ENCODE results near the gene CDC42BPA.
"Not testable (repeated sequence)": the region's sequence is repeated elsewhere in the genome, so short reads cannot be mapped to it uniquely, and the experiment has no call there.

Gene CDC42BPA

DNA sequence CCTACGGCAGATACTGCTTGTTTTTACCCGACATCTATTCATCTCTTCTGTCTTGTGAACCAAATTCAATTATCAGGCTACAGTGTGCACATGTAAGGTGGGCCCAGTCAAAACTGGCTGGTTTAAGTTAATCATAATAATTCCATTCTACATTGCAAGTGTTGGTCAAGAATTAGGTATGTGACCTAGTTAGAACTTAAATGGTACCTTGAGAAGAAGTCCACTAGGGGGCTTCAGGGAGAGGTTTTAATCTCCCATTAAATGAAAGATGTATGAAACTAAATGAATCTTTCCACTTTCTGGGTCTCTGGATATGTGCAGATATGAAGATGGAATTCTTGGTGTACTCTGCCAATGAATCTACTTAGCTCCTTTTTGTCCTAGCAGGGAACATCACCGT is 187.1 kb downstream of the CDC42BPA start:
- DNase-seq (ENCODE audit: low read depth in 2 of 2): no peak

DNA sequence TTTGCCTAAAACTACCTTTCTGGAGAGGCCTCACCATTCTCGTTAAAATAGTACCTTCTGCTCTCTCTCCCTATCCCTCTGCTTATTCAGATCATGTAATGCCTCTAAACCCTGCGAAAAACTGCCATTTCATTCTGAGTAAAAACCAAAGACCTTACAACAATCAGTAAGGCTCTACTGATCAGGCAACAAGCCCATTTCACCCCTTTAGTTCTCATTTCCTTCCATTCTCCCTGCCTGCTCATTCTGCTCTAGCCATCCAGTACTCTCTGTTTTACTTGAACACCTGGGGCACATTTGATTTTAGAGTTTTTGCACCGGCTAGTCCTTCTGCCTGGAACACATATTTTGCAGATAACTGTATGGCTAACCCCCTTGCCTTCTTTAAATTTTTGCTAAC is 190.4 kb downstream of the CDC42BPA start:
- DNase-seq (ENCODE audit: low read depth in 2 of 2): no peak

DNA sequence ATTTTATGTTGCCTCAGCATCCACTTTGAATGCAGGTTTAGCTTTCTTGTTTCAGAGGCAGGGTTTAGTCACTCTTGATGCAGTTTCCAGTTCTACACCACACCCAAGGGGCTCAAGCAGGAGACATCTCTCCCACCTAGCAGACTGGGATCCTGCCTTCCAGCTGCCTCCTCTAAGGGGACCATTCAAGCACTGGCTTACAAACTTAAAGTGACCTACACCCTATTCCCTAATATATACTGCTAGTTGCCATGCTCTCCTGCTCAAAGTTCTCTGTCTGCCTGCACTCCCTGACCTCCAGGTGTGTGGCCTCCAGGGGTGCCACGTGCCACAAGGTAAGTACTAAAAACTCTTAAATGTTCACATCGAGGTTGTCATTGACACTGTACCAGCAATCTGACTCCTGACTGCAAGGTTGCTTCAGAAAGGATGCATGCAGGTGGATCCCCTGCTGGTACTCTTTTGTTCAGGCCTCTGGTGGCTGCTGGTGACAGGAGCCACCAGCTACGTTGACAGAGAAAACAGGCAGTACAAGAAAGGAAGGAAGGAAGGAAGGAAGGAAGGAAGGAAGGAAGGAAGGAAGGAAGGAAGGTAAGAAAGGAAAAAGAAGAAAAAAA is 192.3 kb downstream of the CDC42BPA start:
- DNase-seq (ENCODE audit: low read depth in 2 of 2): no peak

DNA sequence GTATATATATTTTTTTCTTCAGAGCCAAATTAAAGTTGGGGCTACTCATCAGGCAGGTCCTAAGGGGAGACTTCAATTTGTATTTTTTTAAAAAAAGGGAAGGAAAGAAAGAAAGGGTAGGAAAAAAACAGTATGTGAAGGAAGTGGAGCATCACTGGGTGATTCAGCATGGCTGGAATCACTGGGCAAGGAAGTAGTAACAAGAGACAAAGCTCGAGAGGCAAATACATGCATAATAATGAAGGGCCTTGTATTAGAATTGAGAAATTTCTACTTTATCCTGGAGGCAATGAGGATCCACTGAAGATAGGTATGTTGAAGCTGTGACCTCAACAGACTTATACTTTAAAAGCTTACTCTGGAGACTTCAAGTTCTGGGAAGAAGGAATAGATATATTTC is 193.8 kb downstream of the CDC42BPA start:
- DNase-seq (ENCODE audit: low read depth in 2 of 2): no peak

DNA sequence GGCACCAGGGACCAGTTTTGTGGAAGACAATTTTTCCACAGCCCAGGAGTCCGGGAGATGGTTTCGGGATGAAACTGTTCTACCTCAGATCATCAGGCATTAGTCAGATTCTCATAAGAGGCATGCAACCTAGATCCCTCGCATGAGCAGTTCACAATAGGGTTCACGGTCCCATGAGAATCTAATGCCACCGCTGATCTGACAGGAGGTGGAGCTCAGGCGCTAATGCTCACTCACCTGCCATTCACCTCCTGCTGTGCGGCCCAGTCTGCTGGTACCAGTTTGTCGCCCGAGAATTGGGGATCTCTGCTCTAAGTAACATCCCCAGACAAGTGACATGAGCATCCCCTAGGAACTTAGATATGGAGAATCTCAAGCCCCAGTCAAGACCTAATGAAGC is 197.5 kb downstream of the CDC42BPA start:
- no peak for DNase-seq (ENCODE audit: low read depth in 2 of 2)

DNA sequence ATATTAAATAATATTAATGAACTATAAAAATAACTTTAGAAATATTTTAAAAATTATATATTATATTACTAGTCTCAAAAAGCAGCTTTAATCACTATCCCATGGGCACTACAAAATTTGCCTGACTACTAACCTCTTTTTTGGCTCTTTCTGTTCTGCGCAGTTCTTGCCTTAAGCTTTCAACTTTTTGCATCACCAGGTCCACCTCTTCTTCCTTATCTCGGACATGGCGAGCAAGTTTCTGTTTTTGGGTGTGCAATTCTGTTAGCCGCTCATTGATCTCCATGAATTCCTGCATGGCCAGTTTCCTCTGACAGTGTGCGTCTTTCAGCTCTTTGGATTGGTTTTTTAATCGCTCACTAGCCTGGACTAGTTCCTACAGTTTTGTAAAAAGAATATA is 205.8 kb downstream of the CDC42BPA start:
- DNase-seq (ENCODE audit: low read depth in 2 of 2): no peak

DNA sequence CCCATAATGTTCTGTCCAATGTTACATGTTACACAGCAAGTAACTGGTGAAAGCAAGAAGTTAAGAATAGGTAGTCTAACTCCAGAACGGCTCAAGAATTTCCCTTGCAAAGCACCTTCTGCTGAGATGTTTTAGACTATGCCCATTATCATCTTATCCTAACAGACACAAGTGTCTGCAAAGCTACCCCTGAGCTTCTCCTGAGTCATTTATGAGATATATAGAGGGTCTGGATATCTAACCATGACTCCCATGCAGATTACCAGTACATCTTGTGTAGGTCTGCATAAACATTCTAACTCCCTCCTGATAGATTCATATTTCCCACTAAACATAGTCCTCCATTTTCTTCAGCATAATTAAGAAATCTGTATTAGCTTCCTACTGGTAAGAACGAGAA is 206.5 kb downstream of the CDC42BPA start:
- no peak for DNase-seq (ENCODE audit: low read depth in 2 of 2)

DNA sequence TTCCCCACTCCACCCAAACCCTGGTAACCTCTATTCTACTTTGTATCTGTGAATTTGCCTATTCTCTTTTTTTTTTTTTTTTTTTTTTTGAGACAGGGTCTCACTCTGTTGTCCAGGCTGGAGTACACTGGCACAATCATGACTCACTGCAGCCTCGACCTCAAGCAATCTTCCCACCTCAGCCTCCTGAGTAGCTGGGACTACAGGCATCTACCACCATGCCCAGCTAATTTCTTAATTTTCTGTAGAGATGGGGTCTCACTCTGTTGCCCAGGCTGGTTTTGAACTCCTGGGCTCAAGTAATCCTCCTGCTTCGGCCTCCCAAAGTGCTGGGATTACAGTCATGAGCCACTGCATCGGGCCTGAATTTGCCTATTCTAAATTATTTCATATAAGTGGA is 213.0 kb downstream of the CDC42BPA start:
- DNase-seq (ENCODE audit: low read depth in 2 of 2): not testable (repeated sequence)

DNA sequence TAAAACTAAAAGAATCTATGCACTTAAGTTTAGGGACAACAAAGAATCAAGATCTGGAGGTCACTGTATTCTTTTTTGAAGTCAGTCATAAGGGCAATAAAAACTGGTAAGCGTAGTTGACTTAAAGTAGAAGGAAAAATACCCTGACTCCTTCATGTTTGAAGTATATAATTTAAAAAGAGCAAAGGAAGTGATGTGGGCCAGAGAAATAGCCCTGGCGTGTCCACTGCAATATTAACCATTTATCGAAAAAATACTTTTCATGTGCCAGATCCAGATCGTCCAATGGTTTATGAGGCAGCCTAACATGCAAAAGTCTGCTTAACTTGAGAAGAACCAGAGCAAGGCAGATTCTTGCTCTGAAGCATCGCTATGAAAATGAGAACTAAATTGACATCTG is 216.2 kb downstream of the CDC42BPA start:
- no peak for DNase-seq (ENCODE audit: low read depth in 2 of 2)

DNA sequence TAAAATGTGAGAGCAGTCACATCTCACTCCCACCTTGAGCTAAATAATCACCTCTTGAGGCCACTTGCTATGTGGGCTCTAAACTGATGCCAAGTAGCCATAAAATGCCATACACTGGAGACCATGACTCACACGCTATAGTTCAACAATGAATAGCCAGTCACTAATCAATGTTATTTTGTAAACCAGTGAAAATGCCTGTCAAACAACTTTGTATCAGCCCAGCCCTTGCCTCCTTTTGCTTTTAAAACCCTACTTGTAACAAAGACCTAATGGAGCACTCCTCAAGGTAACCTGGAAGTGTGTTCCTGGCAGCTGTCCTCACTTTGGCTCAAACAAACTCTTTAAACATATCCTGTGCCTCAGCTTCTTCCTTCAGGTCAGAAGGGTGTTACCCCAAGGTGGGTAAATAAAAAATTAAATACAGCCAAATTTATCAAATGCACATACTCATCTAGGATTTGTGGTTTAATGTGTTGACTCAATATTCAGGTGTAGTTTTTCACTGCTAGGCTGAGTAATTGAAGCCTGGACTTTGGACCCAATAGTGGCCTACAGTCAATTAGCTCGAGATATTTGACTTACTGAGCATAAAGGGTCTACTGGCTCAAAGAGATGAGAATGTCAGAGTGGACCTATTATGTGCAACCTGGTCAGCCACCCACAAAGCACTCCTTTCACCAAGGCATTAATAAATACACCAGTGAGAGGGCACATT is 223.9 kb downstream of the CDC42BPA start:
- DNase-seq (ENCODE audit: low read depth in 2 of 2): no peak

DNA sequence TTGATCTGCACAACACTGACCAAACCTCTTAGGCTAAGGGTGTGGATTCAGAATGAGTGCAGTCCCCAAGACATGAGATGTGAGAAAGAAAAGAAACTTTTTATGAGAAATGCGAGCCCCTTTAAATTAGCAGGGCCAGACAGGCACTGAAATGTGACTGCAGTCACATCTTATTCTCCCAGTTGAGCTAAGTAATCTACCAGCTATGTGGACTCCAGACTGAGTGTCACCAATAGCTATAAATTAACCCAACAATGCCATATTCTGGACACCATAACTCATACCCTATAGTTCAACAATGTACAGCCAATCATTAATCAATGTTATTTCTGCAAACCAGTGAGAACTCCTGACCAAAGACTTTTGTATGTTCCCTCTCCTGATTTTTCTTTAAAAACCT is 225.0 kb downstream of the CDC42BPA start:
- DNase-seq (ENCODE audit: low read depth in 2 of 2): no peak

DNA sequence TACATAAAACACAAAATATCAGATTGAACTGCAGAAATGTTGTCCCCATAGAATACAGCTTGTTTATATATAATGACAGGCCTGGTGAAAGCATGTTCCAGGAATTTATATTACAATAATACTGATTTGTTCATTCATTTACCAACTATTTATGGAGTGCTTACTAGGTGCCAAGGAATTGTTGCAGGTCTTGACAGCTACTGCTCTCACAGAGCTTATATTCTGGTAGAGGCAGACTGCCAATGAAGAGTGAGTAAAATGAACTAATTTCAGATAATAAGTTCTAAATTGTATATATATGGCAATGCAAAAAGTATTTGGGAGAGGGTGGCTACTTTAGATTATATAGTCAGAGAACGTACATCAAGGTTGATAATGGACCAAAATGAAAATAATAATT is 226.2 kb downstream of the CDC42BPA start:
- DNase-seq (ENCODE audit: low read depth in 2 of 2): no peak

DNA sequence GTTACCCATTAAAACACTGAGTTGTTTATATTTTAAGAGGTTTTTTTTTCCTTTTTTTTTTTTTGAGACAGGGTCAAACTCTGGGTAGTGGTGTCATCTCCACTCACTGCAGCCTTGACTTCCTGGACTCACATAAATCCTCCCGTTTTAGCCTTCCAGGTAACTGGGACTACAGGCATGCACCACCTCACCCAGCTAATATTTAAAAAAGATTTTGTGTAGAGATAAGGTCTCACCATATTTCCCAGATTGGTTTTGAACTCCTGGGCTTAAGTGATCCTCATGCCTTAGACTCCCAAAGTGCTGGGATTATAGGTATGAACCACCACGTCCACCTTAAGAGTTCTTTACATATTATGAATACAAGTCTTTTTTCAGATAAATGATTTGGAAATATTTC is 231.7 kb downstream of the CDC42BPA start:
- no peak for DNase-seq (ENCODE audit: low read depth in 2 of 2)

DNA sequence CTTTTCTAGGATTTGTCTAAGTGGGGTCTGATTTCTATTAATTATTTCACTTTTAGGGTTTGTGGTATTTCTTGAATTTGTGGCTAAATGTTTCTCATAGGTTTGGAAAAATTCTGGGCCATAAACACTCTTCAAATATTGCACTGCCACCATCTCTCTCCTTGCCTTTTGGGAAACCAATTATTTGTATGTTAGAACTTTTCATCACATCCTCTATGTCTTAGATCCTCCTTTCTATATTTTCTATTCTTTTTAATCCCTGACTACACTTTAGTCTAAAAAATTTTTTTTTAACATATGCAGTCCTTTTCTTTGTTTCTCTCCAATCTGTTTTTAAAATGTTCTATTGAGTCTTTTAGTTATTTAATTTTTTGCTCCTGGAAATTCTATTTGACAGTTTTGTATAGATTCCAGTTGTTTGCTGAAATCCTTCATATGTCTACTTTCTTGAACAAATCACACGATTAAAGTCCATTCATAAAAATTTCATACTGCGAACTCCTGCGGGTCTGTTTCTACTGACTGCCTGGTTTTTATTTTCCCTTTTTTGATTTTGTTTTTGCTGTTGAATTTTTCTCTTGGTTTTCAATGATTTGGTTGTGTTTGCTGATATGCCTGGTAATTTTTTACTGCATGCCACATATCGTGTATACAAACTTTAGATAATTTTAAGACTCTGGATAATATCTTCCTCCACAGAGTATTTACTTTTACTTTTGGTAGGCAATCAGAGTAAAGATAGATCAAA is 235.1 kb downstream of the CDC42BPA start:
- no peak for DNase-seq (ENCODE audit: low read depth in 2 of 2)

DNA sequence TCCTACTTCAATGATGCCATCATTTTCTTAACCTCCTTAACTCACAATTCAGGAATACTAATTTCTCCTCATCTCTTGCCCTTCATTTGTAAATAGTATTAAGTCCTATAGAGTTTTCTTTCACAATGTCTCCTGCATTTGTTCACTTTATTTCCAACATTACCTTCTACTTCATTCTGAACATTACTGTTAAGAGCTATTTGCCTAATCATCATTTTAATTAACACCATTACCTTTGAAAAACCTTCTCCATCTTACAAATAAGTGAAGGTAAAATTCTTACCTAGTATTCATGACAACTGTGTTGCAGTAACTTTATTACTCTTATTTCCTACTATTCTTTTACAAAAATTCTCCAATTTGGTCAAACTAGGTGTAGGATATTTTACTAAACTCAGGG is 240.5 kb downstream of the CDC42BPA start:
- DNase-seq (ENCODE audit: low read depth in 2 of 2): no peak

DNA sequence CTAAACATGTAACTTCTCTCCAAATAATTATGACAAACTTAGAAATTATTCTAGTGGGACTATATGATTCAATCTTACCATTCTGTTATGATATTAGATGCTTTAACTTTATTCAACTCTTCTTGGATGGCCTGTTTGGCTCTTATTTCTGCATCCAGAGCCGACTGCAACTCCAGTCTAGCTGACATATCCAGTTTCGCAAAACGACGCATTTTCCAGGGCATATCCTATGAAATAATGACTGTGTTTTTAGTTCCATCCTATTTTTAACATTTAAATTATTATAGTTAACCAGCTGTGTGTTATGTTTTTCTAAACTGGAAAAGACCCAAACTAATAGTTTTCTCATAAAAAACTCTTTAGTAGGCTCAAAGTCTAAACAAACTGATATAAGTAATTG is 244.5 kb downstream of the CDC42BPA start:
- DNase-seq (ENCODE audit: low read depth in 2 of 2): no peak

DNA sequence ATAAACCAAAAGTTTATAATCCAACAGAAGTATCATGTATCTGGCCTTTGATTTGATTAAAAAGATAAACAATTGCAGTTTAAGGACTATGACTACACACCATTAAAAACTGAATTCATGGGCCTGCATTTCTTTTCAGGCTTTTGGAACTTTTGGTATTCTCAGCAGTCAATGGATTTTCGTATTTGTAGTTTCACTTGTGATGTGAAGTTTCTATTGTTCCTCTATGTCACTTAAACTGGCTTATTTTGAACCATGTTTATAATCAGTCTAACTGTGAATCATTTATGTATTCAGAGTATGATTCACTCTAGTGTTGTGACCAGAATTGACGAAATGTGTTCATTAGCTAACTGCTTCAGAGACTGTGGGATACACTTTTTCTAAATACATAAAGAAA is 245.3 kb downstream of the CDC42BPA start:
- no peak for DNase-seq (ENCODE audit: low read depth in 2 of 2)

DNA sequence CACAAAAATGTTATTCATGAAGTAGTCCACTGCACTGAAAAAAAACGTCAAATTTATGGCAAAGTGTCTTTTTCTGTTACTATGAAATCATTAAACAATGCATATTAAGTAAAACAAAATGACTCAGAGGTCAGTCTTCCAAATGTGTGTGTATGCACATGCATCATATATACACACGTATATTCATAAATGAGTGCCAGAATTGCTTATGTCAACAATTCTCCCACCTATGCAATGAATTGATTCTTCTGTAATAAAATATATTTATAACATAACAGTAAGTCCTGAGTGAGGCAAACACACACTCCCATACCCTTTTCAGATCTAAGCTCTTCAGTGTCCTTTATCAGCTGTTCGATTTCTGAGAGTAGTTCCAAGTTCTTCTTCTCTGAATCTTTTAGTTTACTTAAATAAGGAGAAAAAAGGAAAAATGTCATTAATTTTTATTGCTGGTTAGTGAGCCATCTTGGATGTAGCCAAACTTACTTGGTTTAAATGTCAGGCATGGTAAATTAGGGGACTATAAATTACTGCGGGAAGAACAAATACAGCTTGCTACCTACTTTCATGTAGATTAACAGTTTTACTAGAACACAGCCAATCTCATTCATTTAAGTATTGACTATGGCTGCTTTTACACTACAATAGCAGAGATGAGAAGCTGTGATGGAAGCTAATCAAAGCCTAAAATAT is 246.3 kb downstream of the CDC42BPA start:
- DNase-seq (ENCODE audit: low read depth in 2 of 2): no peak

DNA sequence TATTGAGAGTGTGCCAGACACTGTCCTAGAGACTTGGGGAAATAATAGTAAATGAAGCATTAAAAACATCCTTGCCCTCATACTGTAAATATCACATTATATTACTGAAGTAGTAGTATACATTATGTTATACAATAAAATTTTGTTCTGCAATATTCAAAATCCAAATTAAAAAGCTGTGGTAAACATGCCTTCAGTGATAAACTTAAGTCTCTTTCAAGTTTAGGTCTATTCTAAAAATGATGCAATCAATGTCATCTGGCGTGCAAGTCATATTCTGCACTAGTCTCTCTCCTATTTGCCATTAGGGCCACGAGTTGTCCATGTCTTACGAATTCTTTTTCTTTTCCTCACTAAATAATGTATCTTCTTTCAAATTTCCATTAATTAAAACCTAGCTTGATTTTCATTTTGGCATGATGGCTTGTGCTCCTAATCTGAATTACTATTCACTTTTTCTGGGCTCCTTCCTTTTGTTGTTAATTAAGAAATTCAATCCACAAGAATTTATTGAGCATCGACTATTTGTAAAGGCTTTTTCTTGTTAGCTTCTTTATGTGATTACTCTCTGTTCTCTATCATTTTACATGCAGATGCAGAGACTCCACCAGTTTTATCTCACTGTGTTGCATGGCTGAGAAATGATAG is 247.5 kb downstream of the CDC42BPA start:
- no peak for DNase-seq (ENCODE audit: low read depth in 2 of 2)

DNA sequence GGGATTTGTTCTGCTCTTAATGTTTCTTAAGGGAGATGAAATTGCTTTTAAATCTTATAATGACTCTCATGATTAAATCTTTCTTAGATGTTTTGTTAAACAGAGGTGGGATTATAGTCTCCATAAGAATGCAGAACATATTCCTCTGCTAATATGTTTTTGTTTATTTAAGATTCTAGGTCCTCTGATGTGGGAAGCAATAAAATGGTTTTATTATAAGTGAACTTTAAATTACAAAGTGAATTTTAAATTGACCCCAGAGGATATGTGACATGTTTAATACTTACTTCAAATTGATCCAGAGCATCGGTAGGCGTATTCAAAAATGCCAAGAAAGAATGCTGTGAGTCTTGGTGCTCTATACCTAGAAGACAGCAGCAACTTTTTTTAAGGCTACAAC is 248.8 kb downstream of the CDC42BPA start:
- no peak for DNase-seq (ENCODE audit: low read depth in 2 of 2)

DNA sequence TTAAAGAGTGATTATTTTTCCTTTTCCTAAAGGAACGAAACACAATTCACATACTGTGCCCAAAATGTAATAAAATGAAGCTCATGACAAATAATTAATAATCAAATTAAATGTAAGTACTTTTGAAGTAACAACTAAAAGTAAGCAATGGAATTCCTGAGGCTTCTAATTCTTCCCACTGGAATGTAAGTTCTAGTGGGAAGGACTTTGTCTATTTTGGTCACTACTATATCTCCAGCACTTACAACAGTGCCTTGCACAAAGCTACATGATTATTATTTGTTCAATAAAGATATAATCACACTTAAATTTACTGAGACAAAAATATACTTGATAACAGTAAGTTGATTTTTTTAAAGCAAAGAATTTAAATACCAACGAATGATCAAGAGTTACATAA is 249.4 kb downstream of the CDC42BPA start:
- DNase-seq (ENCODE audit: low read depth in 2 of 2): no peak

DNA sequence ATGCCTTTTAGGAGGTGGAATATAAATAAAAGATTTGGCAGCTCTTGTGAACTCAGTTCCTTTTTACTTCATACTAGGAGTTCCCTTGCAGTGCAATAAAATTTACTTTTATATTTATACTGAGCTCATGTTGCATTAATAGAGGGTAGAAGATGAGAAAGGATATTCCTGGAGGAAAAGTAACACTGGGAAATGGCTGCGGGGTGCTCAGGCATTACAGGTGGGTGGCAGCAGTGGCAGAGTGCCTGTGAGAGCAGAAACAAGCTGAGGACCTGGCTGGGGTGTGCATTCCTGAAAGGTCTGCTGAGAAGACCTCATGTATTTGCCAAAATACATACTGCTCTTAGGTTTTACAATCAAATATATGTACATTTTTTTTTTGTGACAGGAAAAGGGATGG is 251.3 kb downstream of the CDC42BPA start:
- no peak for DNase-seq (ENCODE audit: low read depth in 2 of 2)

Measured in stimulated activated CD4-positive, alpha-beta T cell treated with anti-CD3 and anti-CD28 coated beads, Interleukin-12 subunit alpha, Interleukin-12 subunit beta, amount 100 ng/mL, for 24 hours (primary cell).